ENCODE data around the gene NR2F2. TPM values are rescaled to one million over a fixed set of nuclear protein-coding genes. Genes with fewer than 3 reads are reported as not detected.

The NR2F2 gene
- total and polyA plus RNA-seq, 2 of the 13 experiments (the other 11 are each of a cell fraction or from before 2014, with no cell fraction given): 3.5 to 4.7 TPM

- TF ChIP-seq MED8 (CRISPR knock-in tag; IDR thresholded peaks at IDR 0.05; ENCODE audit: insufficient replicate concordance): no peak
- no peak for TF ChIP-seq ZNF75D (CRISPR knock-in tag; IDR thresholded peaks at IDR 0.05; ENCODE audit: borderline replicate concordance)
- TF ChIP-seq DPF2 (CRISPR knock-in tag; IDR thresholded peaks at IDR 0.05; ENCODE audit: borderline replicate concordance, low read depth): 0 out of 2 replicates have a peak, but pooled peaks have one; percentile 37
- TF ChIP-seq HMG20A (CRISPR knock-in tag; IDR thresholded peaks at IDR 0.05; ENCODE audit: borderline replicate concordance): peak; percentile 65; the same call in 1 of the 2 replicates
- no peak for TF ChIP-seq RORA (CRISPR knock-in tag; IDR thresholded peaks at IDR 0.05)
- TF ChIP-seq KDM6A (CRISPR knock-in tag; IDR thresholded peaks at IDR 0.05; ENCODE audit: low read depth): 0 out of 2 replicates have a peak, but pooled peaks have one; percentile 18
- peak; percentile 32; the same call in 1 of the 2 replicates for TF ChIP-seq ARID4A (CRISPR knock-in tag; IDR thresholded peaks at IDR 0.05; ENCODE audit: borderline replicate concordance)
- 0 out of 2 replicates have a peak, but pooled peaks have one; percentile 44 for TF ChIP-seq NR2C2 (CRISPR knock-in tag; IDR thresholded peaks at IDR 0.05; ENCODE audit: borderline replicate concordance)
- peak; percentile 70; the same call in 1 of the 2 replicates for TF ChIP-seq MAZ (IDR thresholded peaks at IDR 0.05; ENCODE audit: borderline replicate concordance, low read depth, low read length)
- TF ChIP-seq MAZ (CRISPR knock-in tag; IDR thresholded peaks at IDR 0.05; ENCODE audit: low read depth): no peak
- peak; percentile 85 for TF ChIP-seq NR2F6 (IDR thresholded peaks at IDR 0.05)
- TF ChIP-seq NR2F6 (CRISPR knock-in tag; IDR thresholded peaks at IDR 0.05): peak; percentile 88
- TF ChIP-seq ISL2 (CRISPR knock-in tag; IDR thresholded peaks at IDR 0.05): no peak
- TF ChIP-seq ELF4 (CRISPR knock-in tag; IDR thresholded peaks at IDR 0.05; ENCODE audit: borderline replicate concordance): no peak
- peak; percentile 27; the same call in 1 of the 2 replicates for TF ChIP-seq FOXK1 (CRISPR knock-in tag; IDR thresholded peaks at IDR 0.05; ENCODE audit: borderline replicate concordance, low read depth)
- no peak for TF ChIP-seq SIN3B (IDR thresholded peaks at IDR 0.05; ENCODE audit: low read length)
- no peak for TF ChIP-seq ZNF703 (CRISPR knock-in tag; IDR thresholded peaks at IDR 0.05; ENCODE audit: borderline replicate concordance)
- TF ChIP-seq SMYD3 (CRISPR knock-in tag; IDR thresholded peaks at IDR 0.05): no peak
- no peak for TF ChIP-seq RAD51 (IDR thresholded peaks at IDR 0.05; ENCODE audit: borderline replicate concordance)
- TF ChIP-seq CHD4 (IDR thresholded peaks at IDR 0.05; ENCODE audit: borderline replicate concordance, low read length): 0 out of 2 replicates have a peak, but pooled peaks have one; percentile 36
- peak; percentile 55; the same call in 1 of the 2 replicates for TF ChIP-seq MIXL1 (CRISPR knock-in tag; IDR thresholded peaks at IDR 0.05)
- TF ChIP-seq NPAS2 (CRISPR knock-in tag; IDR thresholded peaks at IDR 0.05; ENCODE audit: borderline replicate concordance): no peak
- TF ChIP-seq ZNF839 (CRISPR knock-in tag; IDR thresholded peaks at IDR 0.05; ENCODE audit: borderline replicate concordance): no peak
- no peak for TF ChIP-seq SP140L (CRISPR knock-in tag; IDR thresholded peaks at IDR 0.05; ENCODE audit: borderline replicate concordance)
- TF ChIP-seq GABPB1 (CRISPR knock-in tag; IDR thresholded peaks at IDR 0.05): no peak
- peak; percentile 52; the same call in 1 of the 2 replicates for TF ChIP-seq BCL6 (CRISPR knock-in tag; IDR thresholded peaks at IDR 0.05)
- no peak for TF ChIP-seq ZNF230 (CRISPR knock-in tag; IDR thresholded peaks at IDR 0.05)
- TF ChIP-seq ZNF30 (CRISPR knock-in tag; IDR thresholded peaks at IDR 0.05): no peak
- TF ChIP-seq ZKSCAN5 (CRISPR knock-in tag; IDR thresholded peaks at IDR 0.05): no peak
Observed at GRCh38 chr15:96338766-96339618, 8.5 kb downstream of the NR2F2 start (continued).
